T-helper 1 cell (primary cell): Measurements from ENCODE around the gene DGKZ.

Experiments used
- DNase-seq, 5 donors: peaks; one replicate each; pipeline ENCODE4 v3.0.0-alpha.2; 2012 to 2020

Gene DGKZ

DNA sequence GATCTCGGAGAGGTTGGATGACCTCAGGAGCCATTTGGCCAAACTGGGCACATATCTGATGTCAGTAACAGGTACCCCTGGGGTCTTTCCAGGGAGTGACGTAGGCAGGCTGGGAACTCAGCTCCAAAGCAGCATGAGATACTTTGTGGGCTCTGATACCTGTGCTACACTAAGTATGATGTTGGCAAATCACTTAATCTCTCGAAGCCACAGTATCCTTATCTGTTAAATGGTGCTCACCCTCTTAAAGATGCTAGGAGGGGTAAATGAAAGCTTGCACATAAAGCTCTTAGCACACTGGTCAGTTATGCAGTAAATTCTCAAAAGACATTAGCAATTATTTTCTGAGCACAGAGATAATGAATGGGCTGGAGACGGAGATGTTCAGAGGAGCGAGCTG lies 17.1 kb upstream of the DGKZ start:
- DNase-seq = no peak

GRCh38 chr11:46330563-46331281 lies 16.5 kb upstream of the DGKZ start:
- no peak for DNase-seq

GRCh38 chr11:46331282-46331984 lies 15.8 kb upstream of the DGKZ start:
- DNase-seq = peak in 3 of 5 donors; percentile 34 to 59 (median 34)

DNA sequence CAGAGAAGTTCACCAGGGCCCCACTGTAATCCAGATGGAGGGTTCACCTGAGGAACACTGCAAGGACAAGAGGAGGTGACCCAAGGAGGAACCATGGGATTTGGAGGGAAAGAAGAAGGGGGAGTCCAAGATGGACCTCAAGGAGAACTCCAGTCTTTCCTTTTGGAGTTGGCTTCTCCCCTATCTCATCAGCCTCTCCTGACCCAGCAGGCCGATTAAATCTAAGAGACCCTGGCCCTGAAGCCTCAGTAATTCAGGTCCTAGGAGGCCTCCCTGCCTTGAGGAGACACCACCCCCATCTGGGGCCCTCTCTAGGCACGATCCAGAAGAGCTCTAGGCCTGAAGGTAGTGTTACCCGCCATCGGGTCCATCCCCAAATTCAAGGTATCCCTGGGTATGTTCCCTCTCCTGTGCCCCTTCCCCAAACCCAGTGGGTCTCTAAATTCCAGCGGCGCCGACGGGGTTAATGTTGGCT lies 15.1 kb upstream of the DGKZ start:
- no peak for DNase-seq

- peak in 1 of 5 donors; percentile 24 for DNase-seq
Measured at GRCh38 chr11:46332568-46333393, 14.5 kb upstream of the DGKZ start.

DNA sequence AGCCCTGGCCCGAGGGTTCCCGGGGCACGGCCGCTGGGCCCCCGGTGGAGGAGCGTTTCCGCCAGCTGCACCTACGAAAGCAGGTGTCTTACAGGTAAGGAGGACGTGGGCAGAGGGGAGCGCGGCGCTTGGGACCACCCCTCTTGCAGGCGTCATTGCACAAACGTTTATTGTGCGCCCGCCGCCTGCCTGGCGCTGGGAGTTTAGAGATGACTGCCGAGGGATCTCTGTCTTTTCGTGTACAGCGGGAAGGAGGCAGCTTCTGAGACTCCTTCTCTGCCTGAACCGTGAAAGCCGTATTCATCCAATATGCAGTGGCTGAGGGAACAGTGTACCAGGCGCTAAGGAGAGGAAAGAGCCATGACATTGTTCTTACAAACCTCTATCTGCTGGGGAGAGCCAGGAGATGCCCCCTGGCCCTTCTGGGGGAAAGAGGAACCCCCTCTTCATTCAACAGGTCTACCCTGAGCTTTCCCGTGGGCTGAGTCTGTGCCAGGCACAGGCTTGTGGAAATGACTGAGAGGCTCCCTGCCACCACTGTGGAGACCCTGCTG lies 13.8 kb upstream of the DGKZ start:
- peak in 1 of 5 donors; percentile 15 for DNase-seq

DNA sequence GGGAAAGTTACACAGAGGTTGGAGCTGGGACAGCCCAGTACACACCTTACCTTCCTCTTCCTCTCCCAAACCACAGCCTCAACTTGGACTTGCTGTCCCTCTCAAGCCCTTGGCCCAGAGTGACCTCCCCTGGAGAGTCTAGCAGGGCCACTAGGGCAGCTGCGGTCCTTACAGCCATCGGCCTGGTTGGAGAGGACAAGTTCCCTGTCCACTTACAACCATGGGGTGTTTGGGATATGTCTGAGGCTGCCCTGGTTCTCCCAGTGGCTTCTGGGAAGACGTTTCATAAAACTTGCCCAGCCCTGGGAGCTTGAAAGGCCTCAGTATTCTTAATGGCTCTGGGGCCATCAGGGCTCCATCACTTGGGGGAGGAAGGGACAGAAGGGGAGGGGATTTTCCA lies 13.1 kb upstream of the DGKZ start:
- no peak for DNase-seq

DNA sequence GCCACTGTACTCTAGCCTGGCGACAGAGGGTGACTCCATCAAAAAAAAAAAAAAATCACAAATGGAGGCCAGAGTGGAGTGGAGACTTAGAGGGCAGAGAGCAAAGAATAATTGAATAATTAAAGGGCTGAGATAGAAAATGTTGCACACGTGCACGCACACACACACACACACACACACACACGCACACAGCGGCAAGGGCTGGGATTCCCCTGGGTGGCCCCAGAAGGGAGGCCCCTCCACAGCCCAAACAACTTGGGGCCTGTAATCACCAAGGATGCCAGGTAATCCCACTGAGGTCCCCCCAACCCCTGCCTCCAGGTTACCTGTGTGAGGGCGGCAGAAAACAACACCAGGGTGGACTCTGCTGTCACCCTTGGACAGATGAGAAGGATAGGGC lies 12.0 kb upstream of the DGKZ start:
- DNase-seq = no peak

DNA sequence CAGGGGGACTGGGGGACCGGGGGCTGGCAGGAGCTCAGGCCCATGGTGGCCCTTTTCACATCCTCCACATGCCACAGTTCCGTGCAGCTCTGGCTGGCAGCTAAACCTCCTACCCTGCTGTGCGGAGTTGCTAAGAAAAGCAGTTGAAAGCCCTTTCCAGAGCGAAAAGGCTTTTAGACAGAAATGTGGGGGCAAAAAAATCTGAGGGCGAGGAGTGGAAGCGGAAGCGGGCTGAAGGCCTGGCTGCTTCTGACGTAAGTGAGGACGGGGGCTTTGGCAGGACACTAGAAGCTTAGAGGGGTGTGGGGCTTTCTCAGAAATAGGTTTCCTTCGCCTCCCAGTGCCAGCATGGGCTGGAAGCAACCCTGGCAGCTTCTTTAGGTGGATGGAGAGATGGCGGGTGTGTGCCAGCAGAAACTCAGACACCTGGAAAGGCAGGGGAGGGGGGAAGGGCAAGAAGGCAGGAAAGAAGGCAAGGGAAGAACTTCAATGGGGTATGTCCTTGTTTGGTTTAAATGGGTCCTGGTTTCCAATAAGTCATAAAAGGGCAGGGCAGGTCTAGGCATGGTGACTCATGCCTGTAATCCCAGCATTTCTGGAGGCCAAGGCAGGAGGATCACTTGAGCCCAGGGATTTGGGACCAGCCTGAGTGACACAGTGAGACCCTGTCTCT lies 11.2 kb upstream of the DGKZ start:
- DNase-seq = no peak

GRCh38 chr11:46336563-46337180 lies 10.6 kb upstream of the DGKZ start:
- no peak for DNase-seq

DNA sequence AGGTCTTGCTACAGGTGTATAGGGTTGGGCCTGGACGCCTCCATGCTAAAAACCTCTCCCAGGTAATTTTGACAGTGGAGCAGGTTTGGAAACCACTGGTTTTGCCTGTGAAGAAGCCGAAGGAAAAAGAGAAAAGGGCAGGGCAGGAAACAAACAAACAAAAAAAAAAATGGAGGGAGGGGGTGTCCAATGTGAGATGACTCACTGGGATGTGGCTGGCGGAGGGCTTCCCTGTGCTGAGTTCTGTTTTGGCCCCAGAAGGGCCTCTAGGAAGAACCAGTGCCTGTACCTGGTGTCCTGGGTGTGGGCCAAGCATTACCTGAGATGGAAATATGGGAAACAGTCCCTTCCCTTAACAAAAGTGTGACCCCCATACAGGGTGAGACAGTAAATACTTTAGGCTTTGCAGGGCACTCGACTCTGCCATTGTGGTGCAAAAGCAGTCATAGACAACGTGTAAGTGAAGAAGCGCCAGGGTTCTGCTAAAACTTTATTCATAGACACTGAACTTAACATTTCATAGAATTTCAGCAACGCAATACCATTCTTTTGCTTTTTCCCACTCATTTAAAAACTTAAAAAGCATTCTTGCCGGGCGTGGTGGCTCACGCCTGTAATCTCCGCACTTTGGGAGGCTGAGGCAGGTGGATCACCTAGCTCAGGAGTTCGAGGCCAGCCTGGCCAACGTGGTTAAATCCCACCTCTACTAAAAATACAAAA lies 9.5 kb upstream of the DGKZ start:
- no peak for DNase-seq

DNA sequence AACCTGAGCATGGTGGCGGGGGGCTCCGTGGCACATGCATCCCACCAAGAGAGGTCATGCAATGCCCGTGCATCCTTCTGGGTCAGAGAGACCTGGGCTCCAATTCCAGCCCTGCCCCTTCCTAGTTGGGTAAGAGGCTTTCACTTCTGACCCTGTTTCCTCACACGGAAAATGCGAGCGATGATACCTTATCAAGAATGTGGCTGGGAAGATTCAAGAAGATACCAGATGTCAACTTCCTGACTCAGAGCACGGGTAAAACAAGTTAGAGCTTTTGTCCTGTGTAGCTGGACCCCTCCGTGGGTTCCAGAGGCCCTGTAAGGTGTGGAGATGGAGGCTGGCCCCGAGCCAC lies 8.7 kb upstream of the DGKZ start:
- DNase-seq = no peak

DNA sequence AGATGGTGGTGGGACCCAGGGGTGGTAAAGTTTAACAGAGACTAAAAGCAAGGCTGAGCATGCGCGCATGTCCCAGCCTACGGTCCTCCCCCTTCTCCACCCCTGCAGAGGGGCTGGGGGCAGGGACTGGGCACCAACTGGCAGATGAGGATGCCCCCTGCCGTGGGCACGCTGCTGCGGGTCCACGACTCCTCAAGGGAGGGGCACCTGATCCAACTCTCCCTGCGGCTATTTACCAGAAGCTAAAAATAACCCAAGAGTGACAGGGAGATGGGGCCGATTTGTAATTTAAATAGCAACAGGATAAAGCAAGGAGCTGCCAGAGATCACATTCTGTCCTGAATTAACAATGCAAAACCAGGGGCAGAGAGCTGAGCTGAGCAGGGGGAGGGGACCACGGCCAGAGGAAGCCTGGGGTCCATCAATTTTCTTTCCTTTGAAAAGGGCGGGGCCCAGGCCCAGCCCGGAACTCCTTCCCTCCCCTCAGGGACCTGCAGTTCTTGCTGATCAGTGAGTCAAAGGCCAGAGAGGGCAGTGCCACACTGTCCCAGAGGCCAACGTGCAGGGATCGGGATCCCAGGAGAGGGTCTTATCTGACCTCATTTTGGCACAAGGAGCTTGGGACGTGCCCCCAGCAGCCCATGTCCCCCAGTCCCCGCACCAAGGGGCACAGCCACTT lies 8.1 kb upstream of the DGKZ start:
- no peak for DNase-seq

DNA sequence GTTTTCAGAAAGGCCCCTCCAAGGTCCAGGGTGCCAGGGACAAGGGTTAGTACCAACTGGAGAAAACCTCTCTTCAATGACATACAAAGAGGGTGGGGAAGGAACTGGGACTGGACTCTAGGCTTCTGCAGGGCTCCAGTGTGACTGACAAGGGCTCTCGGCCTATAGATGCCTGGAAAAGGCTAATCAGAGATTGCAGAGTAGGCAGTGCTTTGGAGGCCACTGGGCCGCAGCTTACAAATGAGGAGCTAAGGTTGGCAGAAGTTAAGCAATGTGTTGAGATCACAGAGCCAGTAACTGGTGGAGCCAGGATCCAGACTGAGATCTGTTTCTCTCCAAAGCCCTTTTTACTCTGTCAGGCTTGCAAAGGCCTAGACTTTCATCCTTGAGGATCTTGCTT lies 7.4 kb upstream of the DGKZ start:
- DNase-seq = no peak

DNA sequence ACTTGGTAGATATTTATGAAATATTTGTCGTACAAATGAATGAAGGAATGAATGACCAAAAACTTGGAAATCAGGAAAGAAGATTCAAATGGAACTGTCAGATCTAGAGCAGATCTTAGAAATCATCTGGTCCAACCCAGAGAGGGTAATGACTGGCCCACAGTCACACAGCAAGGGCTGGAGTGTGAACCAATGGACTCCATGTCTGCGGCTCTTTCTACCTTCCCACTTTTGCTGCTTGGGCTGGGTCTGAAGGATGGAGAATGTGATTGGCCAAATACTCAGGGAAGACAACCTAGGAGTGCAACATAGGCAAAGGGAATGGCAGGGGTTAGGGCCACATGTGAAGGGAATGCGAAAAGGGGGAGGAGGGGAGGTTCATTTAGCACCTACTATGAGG lies 5.8 kb upstream of the DGKZ start:
- DNase-seq = no peak

- DNase-seq = peak in 1 of 5 donors; percentile 47
Measured at GRCh38 chr11:46342239-46342638, 5.0 kb upstream of the DGKZ start.

DNA sequence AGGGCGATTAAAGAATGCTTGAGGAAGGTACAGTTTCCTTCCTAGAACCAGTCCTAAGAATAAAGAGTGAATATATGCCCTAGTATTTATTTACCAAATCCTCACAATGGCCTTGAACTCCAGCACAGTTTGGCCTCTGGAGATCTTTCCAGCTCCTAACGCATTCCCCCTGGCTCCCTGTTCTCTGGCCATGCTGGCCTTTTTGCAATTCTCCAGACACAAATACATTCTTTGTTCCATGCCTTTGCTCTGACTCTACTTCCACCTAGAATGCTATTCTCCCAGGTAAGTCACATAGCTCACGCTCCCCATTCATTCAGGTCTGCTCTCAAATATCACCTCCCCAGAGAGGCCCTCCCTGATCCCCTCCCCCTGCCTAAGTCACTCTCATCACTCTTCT lies 3.7 kb upstream of the DGKZ start:
- no peak for DNase-seq

DNA sequence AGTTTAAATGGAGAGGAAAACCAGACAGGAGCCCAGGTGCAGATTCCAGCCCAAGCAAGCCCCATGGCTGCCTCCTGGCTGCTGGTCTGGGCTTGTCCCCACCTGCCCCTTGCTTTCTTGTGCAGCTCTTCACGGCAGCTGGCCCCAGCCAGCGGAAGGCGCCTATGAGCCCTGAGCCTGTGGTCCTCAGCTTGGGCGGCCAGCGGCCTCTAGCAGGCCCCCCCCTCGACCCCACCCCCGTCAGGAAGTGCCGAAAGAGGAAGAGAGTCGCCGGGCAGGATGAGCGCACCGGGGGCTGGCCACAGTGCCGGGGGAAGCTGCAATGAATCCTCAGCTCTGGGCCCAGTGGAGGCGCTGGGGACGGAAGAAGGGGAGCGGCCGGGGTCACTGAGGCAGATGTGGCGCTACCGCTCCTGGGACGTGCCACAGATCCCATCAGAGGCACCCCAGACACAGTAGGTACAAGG lies 2.1 kb upstream of the DGKZ start:
- no peak for DNase-seq

DNA sequence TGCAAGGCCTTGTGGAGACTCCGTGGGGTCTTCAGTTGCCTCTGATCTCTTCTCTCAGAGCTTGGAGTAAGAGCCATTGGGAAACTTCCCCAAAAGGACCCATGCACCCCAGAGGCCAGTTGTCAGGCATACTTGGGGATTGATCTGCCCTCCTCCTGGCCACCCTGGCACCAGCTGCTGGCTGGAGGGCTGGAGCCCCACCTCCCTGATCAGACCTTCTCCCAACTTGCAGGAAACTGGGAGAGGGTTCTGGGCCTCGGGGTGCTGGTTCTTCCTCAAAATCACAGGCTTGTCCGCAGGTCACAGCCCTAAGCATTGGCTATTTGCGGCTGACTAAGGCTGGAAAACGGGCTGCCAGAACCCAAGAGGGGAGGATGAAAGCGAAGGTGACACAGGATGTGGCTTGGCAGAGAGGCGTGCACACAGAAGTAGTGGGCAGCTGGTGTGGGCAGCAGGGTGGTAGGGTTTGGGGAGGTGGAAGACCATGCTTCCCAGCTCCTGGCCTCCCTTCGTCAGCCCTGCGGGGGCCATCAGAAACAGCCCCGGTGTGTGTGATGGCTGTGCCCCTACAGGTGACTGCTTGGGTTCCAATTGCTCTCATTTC lies 1.3 kb upstream of the DGKZ start:
- peak in 1 of 5 donors; percentile 53 for DNase-seq

DNA sequence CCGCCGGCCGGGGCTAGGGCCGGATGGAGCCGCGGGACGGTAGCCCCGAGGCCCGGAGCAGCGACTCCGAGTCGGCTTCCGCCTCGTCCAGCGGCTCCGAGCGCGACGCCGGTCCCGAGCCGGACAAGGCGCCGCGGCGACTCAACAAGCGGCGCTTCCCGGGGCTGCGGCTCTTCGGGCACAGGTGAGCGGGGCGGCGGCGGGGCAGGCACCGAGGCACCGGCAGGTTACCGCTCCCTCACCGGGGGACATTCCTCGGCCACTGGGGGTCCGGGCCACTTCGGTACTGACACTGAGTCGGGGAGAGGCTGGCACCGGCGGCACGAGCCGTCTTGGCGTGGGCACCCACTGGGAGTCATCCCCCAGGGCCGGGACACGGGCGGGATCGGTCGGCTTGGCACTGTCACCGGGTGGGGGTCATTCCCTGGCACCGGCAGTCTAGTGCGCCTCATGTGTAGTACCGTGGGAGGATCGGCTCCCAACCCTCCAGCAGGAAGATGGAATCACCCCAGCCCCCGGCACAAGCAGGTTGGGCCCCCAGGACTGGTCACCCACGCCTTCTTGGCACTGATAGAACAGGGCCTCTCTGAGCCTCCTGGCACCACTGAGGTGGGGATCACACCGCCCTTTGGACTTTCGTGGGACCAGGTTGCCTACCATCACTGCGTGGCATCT lies 511 bp downstream of the DGKZ start:
- DNase-seq = peak in 1 of 5 donors; percentile 17
